HepG2 (cell line): ENCODE measurements around the gene PLXNA4.

ENCODE experiments used
- ARID2 ChIP-seq: sonication (generic); formaldehyde crosslinking; IDR thresholded peaks from 2 replicates; pipeline ENCODE4 v1.8.1; 2022; ENCODE audit warnings: mild to moderate bottlenecking, missing genetic modification reagents, borderline replicate concordance
- BCL3 ChIP-seq: sonication (generic); formaldehyde crosslinking; IDR thresholded peaks from 2 replicates; pipeline ENCODE4 v1.5.1; 2020; ENCODE audit warnings: mild to moderate bottlenecking, missing genetic modification reagents, moderate library complexity
- BRD4 ChIP-seq: sonication (generic); formaldehyde crosslinking; IDR thresholded peaks from 2 replicates; pipeline ENCODE4 v1.4.0; 2020; ENCODE audit warnings: missing genetic modification reagents
- CTCF ChIP-seq: sonication (generic); formaldehyde crosslinking; IDR thresholded peaks from 2 replicates; pipeline ENCODE4 v1.5.0; 2020; ENCODE audit warnings: mild to moderate bottlenecking, missing genetic modification reagents, moderate library complexity
- FOXM1 ChIP-seq: sonication (generic); formaldehyde crosslinking; IDR thresholded peaks from 2 replicates; pipeline ENCODE4 v1.5.0; 2020; ENCODE audit warnings: missing genetic modification reagents
- STAT6 ChIP-seq: sonication (generic); formaldehyde crosslinking; IDR thresholded peaks from 2 replicates; pipeline ENCODE4 v1.4.0; 2020; ENCODE audit warnings: missing genetic modification reagents, mild to moderate bottlenecking, borderline replicate concordance
- ZFP91 ChIP-seq: sonication (generic); formaldehyde crosslinking; IDR thresholded peaks from 2 replicates; pipeline ENCODE4 v1.9.0; 2022; ENCODE audit warnings: missing genetic modification reagents, mild to moderate bottlenecking, borderline replicate concordance
- ZNF24 ChIP-seq: fragments of 450-650 bp; IDR thresholded peaks from 2 replicates; pipeline ENCODE4 v1.6.1; 2017; ENCODE audit warnings: antibody characterized with exemption, mild to moderate bottlenecking
- ZNF44 ChIP-seq: sonication (generic); formaldehyde crosslinking; IDR thresholded peaks from 2 replicates; pipeline ENCODE4 v1.5.1; 2020; ENCODE audit warnings: mild to moderate bottlenecking, missing genetic modification reagents
- ZNF484 ChIP-seq: sonication (generic); formaldehyde crosslinking; IDR thresholded peaks from 2 replicates; pipeline ENCODE4 v1.5.1; 2020; ENCODE audit warnings: mild to moderate bottlenecking, low read depth, missing genetic modification reagents, borderline replicate concordance
- ZNF556 ChIP-seq: sonication (generic); formaldehyde crosslinking; IDR thresholded peaks from 2 replicates; pipeline ENCODE4 v1.4.0; 2020; ENCODE audit warnings: mild to moderate bottlenecking, missing genetic modification reagents, borderline replicate concordance

GRCh38 chr7:132275416-132276233, 300.6 kb downstream of the PLXNA4 start:
- TF ChIP-seq BCL3 (CRISPR knock-in tag), result no peak
- no peak for TF ChIP-seq ZNF24
- no peak for TF ChIP-seq FOXM1 (CRISPR knock-in tag)
- TF ChIP-seq ARID2 (CRISPR knock-in tag), result no peak
- no peak for TF ChIP-seq BRD4
- TF ChIP-seq STAT6, result no peak
- TF ChIP-seq CTCF (CRISPR knock-in tag), result no peak
- no peak for TF ChIP-seq ZNF44
- TF ChIP-seq ZNF484, result no peak
- TF ChIP-seq ZFP91, result no peak
- TF ChIP-seq ZNF556 (CRISPR knock-in tag), result no peak
